HG03066 (cell line): ENCODE results near the gene CBX8.
"Not testable (repeated sequence)": the region's sequence is repeated elsewhere in the genome, so short reads cannot be mapped to it uniquely, and the experiment has no call there.

Experiments
- ATAC-seq: cut with Tn5 transposase; IDR thresholded peaks from one replicate; pipeline ENCODE4 v1.9.1; 2021; ENCODE audit warnings: low read depth; ENCODE audit not compliant: unreplicated experiment

CBX8 gene

GRCh38 chr17:79758271-79758670 lies 38.6 kb downstream of the CBX8 start:
- ATAC-seq, result no peak

- ATAC-seq, result no peak
Measured at GRCh38 chr17:79757140-79757745, 39.6 kb downstream of the CBX8 start.

GRCh38 chr17:79755591-79755990 lies 41.3 kb downstream of the CBX8 start:
- no peak for ATAC-seq

GRCh38 chr17:79754903-79755302 lies 42.0 kb downstream of the CBX8 start:
- not testable (repeated sequence) for ATAC-seq

GRCh38 chr17:79754370-79754769 lies 42.5 kb downstream of the CBX8 start:
- ATAC-seq, result no peak

- ATAC-seq, result no peak
Measured at GRCh38 chr17:79752175-79752574, 44.7 kb downstream of the CBX8 start.

GRCh38 chr17:79750650-79751545 lies 46.0 kb downstream of the CBX8 start:
- ATAC-seq, result no peak

DNA sequence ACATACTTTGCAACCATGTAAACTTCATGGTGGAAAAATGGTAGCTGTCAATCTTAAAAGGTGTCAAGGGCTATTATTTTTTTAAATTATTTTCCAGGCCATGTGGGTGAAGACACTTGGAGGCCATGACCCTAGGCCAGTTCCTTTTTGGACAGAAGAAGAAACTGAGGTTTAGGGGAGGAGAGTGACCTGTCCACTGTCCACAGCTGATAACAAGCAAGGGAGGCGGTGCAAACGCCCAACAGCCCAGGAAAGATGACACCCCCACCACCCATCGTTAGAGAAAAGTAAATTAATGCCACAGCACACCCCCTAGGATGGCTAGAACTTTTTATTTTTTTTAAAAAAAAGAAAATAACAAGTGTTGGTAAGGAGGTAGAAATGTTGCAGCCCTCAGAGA lies 46.9 kb downstream of the CBX8 start:
- no peak for ATAC-seq

- ATAC-seq, result no peak
Measured at GRCh38 chr17:79749156-79749815, 47.6 kb downstream of the CBX8 start.

DNA sequence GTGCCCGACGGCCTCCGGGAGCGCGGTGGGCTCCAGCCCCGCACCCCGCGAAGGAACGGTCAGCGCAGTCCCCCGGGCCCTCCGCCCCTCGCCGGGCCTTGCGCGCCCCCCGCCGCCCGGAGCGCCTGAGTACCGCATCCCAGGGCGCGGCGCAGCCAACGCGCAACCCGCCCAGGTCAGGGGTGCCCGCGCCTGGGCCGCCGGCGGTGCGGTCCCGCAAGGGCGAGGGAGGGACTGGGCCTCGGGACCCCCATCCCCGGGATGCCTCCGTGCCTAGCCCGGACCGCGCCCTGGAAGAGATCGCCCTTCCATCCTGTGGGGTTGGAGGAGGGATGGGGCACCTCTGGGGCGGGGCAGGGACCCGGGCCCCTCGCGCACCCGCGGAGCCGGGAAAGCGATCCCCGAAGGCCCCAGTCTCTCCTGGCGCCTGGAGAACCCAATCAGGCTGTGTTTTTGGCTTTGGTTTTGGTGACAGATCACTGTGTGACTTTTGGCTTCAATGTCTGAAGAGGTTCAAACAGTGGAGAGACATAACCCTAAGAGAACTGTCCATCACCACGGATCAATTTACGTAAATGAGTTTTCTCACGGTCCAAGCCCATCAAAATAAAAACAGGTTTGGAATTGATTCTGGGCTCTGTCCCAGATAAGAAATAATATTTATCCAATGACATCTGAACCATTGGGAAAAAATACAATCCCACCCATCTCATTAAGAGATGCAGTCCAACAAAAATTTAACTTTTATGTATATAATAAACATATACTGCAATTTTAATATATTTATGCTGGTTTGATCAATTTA lies 48.4 kb downstream of the CBX8 start:
- no peak for ATAC-seq

GRCh38 chr17:79747508-79748294 lies 49.2 kb downstream of the CBX8 start:
- no peak for ATAC-seq

DNA sequence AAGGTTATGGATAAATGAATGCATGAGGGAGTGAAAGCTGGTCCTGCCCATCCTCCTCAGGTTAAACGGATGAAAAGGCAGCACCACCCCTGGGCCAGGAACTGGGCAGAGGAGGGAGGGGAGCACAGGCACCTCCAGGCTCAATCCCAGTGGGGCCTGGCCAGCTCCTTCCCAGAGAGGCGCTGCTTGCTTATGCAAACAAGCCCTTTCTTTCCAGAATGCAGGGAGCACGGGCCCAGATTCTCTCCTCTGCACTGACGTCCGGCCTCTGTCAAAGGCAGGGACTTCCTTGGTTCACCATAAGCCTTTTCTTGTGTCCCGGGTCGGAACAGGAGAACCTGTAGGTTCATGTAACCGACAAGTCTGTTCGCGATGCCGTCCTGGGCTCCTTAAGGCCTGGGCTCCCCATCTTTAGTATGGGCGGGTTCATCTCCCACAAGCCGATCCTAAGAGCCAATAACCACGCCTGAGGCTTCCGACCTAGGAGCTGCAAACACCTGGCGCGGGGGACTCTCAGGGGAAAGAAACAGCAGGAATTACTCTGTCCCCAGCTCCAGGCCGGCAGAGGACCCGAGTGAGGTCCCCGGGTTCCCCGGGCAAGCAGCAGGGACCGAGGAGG lies 49.9 kb downstream of the CBX8 start:
- no peak for ATAC-seq

DNA sequence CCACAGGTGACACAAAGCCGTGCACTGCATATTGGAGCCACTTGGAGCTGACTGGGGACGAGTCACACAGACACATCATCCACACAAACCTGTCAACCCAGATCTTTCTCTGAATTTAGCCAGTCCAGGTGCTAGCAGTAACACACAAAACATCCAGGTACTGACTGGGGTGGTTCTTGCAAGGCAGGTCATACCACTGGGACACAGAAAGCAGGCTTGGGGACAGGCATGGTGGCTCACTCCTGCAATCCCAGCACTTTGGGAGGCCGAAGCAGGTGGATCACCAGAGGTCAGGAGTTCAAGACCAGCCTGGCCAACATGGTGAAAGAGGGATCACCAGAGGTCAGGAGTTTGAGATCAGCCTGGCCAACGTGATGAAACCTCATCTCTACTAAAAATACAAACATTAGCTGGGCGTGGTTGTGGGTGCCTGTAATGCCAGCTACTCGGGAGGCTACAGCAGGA lies 51.2 kb downstream of the CBX8 start:
- ATAC-seq, result no peak

GRCh38 chr17:79743614-79744013 lies 53.3 kb downstream of the CBX8 start:
- no peak for ATAC-seq

GRCh38 chr17:79742951-79743476 lies 53.9 kb downstream of the CBX8 start:
- ATAC-seq, result no peak

- no peak for ATAC-seq
Measured at GRCh38 chr17:79742589-79742918, 54.3 kb downstream of the CBX8 start.
